ENCODE measurements around the gene NPEPPS.
"Not testable (repeated sequence)": the region's sequence is repeated elsewhere in the genome, so short reads cannot be mapped to it uniquely, and the experiment has no call there.

The NPEPPS gene

DNA sequence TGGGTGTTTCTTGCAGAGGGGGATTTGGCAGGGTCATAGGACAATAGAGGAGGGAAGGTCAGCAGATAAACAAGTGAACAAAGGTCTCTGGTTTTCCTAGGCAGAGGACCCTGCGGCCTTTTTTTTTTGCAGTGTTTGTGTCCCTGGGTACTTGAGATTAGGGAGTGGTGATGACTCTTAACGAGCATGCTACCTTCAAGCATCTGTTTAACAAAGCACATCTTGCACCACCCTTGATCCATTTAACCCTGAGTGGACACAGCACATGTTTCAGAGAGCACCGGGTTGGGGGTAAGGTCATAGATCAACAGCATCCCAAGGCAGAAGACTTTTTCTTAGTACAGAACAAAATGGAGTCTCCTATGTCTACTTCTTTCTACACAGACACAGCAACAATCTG is 25.2 kb downstream of the NPEPPS start:
- in situ Hi-C loops (cut with MboI; ENCODE audit: low pct_unique_long_range_greater_than_20kb, low sequenced_read_pairs); DNase-seq: not testable (repeated sequence)

DNA sequence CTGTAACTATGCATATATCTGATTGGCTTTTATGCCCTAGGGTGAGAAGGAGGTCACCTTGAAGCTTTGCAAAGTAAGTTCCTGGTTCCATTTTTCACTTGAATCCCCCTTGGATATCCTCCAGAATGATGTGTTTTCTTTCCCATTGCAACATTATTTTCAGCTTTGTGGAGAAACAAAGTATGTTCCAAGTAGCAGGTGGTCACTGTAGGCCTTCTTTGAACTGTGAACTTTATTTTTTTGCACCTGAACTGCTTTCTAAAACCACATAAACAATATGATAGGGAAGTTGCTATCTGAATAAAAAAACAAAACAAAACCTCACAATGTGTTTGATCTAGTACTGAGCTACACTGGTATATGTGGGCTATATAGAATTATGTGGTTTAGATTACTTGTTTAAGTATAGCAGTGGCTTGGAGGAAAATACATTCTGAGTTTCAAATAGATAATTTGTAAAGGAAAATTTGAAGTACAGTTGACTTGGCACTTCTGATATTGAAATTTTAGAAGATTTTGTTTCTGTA is 29.7 kb downstream of the NPEPPS start:
- DNase-seq; in situ Hi-C loops (cut with MboI; ENCODE audit: low pct_unique_long_range_greater_than_20kb, low sequenced_read_pairs): not testable (repeated sequence)

DNA sequence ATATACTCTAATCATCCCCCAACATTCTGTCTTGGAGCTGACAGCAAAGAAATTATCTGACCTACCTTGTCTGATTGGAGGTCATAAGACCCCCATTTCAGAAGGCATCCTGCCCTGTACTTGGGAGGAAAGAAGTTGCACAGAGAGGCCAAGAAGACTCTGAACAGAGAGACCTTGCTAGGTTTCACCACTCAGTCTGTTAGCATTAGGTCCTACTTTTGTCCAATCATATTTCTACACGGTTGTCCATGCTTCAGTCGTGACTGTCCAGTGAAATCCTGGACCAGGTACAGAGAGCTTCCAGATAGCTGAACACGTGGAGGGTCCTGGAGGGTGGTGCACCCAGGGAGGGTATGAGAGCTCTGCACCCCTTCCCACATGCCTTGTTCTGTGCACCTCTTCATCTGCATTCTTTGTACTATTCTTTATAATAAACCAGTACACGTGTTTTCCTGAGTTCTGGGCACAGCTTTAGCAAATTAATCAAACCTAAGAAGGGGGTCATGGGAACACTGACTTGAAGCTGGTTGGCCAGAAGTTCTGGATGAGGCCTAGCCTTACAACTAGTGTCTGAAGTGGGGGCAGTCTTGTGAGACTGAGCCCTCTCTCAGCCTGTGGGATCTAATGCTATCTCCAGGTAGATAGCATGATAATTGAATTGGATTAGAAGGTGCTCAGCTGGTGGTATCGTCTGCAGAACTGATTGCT is 30.9 kb downstream of the NPEPPS start:
- DNase-seq; in situ Hi-C loops (cut with MboI; ENCODE audit: low pct_unique_long_range_greater_than_20kb, low sequenced_read_pairs): not testable (repeated sequence)

DNA sequence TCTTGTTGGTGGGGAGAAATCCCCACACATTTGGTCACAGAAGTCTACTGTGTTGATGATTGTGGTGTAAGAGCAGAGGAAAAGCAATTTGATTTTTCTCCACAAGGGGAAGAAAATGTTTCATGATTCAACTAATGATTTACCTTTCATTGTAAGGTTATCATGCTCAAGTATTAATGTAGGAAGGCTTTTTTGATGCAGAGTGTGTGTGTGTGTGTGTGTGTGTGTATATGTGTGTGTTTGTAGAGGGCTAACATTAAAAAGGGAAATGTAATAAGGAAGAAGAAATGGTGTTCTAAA is 31.4 kb downstream of the NPEPPS start:
- in situ Hi-C loops (cut with MboI; ENCODE audit: low pct_unique_long_range_greater_than_20kb, low sequenced_read_pairs); DNase-seq: not testable (repeated sequence)

DNA sequence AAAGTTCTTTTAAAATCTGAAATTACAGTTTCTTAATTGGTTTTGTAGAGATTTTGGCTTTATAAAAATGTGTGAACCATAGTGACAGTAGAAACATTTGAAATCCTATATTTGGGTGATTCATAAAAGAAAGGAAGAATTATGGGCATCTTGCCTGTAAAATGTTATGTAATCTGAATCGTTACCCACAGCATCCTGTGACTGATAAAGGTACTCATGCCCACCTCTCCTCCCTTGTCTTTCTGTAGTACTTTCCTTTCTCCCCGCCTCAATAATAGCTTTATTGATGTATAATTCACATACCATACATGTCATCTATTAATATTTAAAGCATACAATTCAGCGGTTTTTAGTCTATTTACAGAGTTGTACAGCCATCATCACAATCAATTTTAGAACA is 36.4 kb downstream of the NPEPPS start:
- DNase-seq; in situ Hi-C loops (cut with MboI; ENCODE audit: low pct_unique_long_range_greater_than_20kb, low sequenced_read_pairs): not testable (repeated sequence)

DNA sequence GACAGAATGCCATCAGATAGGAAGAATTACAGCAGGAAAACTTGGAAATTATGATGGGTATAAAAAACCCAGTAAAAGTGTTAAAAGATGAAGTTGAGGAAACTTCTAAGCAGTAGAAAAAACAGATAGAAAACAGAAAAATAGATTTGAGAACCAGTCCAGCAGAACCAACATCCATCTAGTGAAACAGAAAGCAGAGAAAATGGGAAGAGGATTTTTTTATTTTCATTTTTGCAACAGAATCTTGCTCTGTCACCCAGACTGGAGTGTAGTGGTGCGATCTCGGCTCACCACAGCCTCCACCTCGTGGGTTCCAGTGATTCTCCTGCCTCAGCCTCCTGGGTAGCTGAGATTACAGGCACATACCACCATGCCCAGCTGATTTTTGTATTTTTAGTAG is 41.7 kb downstream of the NPEPPS start:
- DNase-seq; in situ Hi-C loops (cut with MboI; ENCODE audit: low pct_unique_long_range_greater_than_20kb, low sequenced_read_pairs): not testable (repeated sequence)

DNA sequence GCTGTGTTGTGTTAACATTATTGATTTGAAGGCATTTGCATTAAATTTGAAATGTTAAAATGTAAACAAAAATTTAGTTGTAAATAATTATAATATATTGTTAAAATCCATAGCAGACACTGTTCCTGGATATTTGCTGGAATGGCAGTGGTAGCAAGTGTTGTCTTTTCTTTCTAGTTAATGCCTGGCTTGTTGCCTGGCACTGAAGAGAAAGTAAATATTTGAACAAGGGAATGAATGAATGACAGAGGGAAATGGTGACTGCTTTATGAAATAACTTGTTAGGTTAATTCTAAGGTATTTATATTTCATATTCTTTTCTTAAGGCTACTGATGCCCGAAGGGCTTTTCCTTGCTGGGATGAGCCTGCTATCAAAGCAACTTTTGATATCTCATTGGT is 51.5 kb downstream of the NPEPPS start:
- in situ Hi-C loops (cut with MboI; ENCODE audit: low pct_unique_long_range_greater_than_20kb, low sequenced_read_pairs); DNase-seq: not testable (repeated sequence)

DNA sequence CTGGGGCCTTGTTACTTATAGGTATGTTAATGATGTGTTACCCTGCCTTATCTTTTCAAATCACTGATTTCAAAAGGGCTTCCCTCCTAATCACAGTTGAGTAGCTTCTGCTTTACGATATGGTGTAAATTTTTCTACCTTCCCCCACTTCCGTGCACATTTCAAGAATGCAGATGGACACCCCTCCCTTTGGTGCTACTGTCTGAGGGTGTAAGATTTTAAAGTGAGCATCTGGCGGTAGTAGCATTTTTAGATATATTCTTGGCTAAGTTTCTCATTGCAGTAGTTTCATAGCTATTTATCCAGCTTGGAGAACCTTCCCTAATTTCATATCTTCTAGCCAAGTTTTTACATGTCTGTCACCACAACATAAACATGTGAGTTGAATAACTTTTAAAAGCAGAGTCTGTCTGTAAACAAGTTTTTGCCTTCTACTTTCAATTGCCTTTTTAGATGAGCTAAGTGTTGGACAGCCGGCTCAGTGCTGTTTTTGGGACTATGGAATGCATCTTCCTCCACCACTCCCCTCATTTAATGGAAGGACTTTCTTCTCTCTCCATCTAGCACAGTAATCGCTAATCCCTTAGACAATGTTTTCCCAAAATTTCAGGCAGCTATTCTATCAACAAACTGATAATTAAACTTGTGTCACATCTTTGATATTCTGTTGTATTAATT is 55.6 kb downstream of the NPEPPS start:
- in situ Hi-C loops (cut with MboI; ENCODE audit: low pct_unique_long_range_greater_than_20kb, low sequenced_read_pairs); DNase-seq: not testable (repeated sequence)

DNA sequence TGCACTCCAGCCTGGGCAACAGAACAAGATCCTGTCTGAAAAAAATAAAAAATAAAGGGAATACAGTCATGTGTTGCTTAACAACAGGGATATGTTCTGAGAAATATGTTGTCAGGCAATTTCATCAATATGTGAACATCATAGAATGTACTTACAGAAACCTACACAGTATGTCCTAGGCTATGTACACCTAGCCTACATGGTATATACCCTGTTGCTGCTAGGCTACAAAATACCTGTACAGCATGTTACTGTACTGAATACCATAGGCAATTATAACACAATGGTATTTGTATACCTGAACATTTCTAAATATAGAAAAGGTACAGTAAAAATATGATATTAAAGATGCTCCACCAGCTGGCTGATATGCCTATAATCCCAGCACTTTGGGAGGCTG is 62.6 kb downstream of the NPEPPS start:
- in situ Hi-C loops (cut with MboI; ENCODE audit: low pct_unique_long_range_greater_than_20kb, low sequenced_read_pairs); DNase-seq: not testable (repeated sequence)

DNA sequence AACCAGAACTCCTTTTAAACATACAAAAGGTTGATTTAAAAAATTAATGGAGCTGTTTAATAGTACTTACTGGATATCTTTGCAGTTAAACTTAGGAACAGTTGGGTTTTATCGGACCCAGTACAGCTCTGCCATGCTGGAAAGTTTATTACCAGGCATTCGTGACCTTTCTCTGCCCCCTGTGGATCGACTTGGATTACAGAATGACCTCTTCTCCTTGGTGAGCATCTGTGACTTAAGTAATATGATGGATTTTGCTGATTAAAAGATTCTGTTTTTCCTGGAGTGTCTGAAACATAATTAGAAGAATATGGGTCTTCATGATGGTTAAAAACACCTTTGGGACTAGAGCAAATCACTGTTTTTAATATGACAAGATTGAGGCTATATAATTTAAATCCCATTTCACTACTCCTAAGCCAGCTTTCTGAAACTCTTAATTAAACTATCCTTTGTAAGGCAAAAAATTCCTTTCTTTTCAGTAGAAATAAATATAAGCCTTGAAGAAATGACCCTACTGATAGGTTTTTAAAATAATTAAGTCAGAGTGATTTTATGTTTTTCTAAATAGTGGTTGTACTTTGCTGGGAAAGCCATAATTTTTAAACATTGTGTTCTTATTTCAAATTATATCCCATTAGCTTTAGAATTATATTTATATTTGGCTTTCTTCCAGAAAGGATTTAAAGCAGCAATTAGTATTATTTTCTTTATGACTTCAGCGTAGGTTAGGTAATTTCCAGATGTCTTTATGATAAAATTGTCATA is 73.1 kb downstream of the NPEPPS start:
- in situ Hi-C loops (cut with MboI; ENCODE audit: low pct_unique_long_range_greater_than_20kb, low sequenced_read_pairs): loop anchor here (25.0 kb wide), 1 partner anchor 92 kb away; no protein-coding TSS in a partner anchor
- DNase-seq: no peak

DNA sequence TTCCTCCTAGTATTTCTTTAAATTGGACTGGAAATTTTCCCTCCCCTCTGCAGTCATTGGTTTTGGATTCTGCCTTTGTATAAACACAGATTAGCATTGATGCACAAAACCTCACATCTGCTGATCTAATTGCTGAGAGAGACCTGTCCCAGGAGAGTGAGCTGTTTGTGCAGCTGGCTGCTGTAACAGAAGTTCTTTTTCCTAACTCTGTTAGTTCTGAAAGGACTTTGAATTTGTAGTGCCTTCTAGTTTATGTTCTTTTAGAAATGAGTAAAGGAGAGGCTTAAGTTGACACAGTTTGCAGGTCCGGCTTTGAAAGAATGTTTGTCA is 73.7 kb downstream of the NPEPPS start:
- in situ Hi-C loops (cut with MboI; ENCODE audit: low pct_unique_long_range_greater_than_20kb, low sequenced_read_pairs): loop anchor here (25.0 kb wide), 1 partner anchor 92 kb away; no protein-coding TSS in a partner anchor
- no peak for DNase-seq

DNA sequence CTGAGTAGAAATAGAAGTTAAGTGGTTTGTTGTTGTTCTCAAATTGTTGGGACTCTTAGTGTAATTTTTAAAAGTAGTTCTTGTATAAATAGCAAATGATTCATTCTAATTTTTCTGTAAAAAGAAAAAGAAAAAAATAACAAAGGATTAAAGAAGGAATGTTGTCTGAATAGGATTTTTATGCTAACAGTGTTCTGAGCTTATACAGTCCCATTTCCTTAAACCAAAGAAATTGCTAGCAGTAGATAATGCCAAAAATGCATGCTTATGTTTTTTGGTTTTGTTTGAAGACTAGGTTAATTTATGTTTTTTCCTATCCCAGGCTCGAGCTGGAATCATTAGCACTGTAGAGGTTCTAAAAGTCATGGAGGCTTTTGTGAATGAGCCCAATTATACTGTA is 74.1 kb downstream of the NPEPPS start:
- in situ Hi-C loops (cut with MboI; ENCODE audit: low pct_unique_long_range_greater_than_20kb, low sequenced_read_pairs): loop anchor here (25.0 kb wide), 1 partner anchor 93 kb away; no protein-coding TSS in a partner anchor
- no peak for DNase-seq

DNA sequence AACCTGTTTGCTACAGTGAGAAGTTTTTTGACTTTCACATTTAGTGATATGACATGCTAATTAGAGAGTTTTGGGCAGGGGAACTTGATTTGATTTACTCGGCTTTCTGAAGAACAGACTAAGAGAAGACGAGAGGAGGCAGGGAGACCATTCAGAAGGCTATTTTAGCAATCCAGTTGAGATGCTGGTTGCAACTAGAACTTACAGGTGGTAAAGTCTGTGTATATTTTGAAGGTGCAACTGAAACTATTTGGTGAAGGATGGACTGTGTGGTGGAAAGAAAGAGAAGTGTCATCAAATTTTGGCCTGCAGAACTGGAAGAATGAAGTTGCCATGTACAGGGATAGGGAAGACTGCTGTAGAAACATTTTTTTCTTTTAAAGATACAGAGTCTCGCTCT is 76.6 kb downstream of the NPEPPS start:
- no peak for DNase-seq
- in situ Hi-C loops (cut with MboI; ENCODE audit: low pct_unique_long_range_greater_than_20kb, low sequenced_read_pairs): loop anchor here (25.0 kb wide), 1 partner anchor 95 kb away; no protein-coding TSS in a partner anchor

DNA sequence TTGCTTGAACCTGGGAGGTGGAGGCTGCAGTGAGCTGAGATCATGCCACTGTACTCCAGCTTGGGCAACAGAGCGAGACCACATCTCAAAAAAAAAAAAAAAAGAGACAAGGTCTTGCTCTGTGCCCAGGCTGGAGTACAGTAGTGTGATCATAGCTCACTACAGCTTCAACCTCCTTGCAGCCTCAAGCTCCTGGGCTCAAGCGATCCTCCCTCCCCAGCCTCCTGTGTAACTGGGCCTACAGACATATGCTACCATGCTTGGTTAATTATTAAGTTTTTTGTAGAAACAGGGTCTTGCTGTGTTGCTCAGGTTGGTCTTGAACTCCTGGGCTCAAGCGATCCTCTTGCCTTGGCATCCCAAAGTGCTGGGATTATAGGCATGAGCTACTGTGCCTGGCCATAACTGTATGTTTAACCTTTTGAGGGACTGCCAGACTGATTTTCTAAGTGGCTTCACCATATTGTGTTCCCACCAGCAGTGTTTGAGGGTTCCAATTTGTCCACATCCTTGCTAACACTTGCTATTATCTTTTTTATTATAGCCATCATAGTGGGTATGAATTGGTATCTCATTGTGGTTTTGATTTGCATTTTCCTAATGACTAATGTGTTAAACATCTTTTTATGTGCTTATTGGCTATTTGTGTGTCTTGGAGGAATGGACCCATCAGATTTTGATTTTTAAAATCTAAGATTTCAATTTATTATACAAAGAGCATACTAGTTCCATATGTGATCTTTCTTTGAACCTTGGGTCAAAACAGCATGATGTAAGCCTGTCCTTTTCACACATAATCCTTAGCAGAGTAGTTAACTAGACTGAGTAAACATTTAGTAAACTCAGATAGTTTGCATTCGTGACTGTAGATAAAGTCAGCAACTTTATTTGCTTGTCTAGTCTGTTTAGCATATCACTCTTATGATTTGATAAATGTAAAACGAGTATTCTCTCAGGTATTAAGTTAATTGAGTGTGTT is 80.8 kb downstream of the NPEPPS start:
- DNase-seq: no peak
- in situ Hi-C loops (cut with MboI; ENCODE audit: low pct_unique_long_range_greater_than_20kb, low sequenced_read_pairs): loop anchor here (25.0 kb wide), 1 partner anchor 99 kb away; no protein-coding TSS in a partner anchor

DNA sequence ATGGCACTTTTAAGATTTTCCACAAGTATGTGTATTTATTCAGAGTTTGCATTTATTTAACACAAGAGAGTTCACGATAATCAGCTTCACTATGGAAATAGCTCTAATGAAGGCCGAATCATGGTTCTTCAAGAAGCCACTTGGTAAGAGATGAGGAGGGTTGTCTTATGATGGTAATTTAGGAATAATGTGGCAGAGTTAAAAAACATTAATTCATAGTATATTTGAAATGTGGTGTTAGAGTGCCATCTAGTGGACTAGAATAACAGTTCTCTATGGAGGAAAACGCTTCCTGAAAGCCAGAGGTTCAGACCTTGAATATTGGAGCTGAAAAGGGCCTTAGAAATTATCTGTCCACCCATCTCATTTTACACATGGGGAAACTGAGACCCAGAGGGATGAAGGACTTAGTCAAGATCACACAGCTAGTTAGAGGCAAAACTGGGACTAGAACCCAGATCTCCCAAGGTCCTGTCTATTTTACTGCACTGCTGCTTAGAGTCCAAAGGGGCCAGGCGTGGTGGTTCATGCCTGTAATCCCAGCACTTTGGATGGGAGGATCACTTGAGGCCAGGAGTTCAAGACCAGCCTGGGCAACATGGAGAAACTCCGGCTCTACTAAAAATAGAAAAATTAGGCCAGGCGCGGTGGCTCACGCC is 85.0 kb downstream of the NPEPPS start:
- in situ Hi-C loops (cut with MboI; ENCODE audit: low pct_unique_long_range_greater_than_20kb, low sequenced_read_pairs): loop anchor here (25.0 kb wide), 1 partner anchor 104 kb away; no protein-coding TSS in a partner anchor
- DNase-seq: peak; percentile 61

DNA sequence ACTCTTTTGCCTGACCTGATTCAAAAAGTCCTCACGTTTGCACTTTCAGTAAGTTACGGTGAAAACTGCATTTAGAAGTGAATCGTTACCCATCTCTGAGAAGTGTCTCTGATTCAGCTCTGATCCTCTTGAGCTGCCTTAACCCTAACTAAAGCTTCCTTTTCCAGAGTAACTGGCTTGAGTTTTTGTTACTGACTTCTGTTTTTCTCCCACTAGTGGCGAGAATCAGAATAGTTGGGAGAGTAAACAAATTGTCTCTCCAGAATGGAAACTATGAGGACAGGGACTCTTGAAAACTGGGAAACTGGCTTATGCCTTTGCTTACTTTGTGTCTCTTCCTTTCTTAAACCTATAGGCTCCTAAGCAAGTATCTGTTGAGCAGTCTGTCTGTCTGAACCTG is 87.5 kb downstream of the NPEPPS start:
- peak; percentile 21 for DNase-seq
- in situ Hi-C loops (cut with MboI; ENCODE audit: low pct_unique_long_range_greater_than_20kb, low sequenced_read_pairs): loop anchor here (25.0 kb wide), 1 partner anchor 106 kb away; no protein-coding TSS in a partner anchor

DNA sequence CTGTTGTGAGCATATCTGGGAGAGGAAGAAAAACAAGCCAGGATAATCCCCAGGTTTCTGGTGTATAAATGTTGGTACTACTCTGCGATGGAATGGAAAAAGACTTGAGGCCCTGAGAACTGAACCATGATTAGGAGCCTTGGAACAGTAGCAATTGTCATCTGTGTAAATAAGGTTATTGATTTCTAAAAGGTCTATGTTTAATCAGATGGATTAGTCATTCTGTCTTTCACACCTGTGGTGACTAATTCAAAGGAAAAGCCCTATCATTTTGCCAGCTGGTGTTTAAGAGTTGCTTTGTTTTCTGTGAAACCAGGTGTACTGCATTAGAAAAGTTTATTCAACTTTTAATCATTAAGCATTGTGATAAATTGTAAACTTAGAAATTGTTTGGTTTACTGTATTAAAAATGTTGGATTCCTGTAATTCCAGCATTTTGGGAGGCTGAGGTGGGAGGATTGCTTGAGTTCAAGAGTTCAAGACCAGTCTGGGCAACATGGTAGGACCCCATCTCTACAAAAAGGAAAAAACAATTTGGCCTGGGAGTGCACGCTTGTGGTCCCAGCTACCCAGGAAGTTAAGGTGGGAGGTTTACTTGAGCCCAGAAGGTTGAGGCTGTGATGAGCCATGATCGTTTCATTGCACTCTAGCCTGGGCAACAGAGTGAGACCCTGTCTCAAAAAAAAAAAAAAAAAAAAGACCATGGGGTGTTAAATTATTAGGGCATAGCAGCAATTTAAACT is 89.8 kb downstream of the NPEPPS start:
- in situ Hi-C loops (cut with MboI; ENCODE audit: low pct_unique_long_range_greater_than_20kb, low sequenced_read_pairs): loop anchor here (25.0 kb wide), 1 partner anchor 108 kb away; no protein-coding TSS in a partner anchor

More for the DNA sequence above, 89.8 kb downstream of the NPEPPS start:
- DNase-seq: no peak

All from KBM-7 (cell line).